Activated CD8-positive, alpha-beta T cell treated with anti-CD3 and anti-CD28 coated beads, Interleukin-2, amount 10 ng/mL, durations not matched to agents 7 days and 5 days (primary cell): ENCODE data around the gene TP53. TPM values are rescaled to one million over a fixed set of nuclear protein-coding genes. Genes with fewer than 3 reads are reported as not detected.
"Not testable (repeated sequence)": the region's sequence is repeated elsewhere in the genome, so short reads cannot be mapped to it uniquely, and the experiment has no call there.

Experiments
- ATAC-seq: fragments of 150-1000 bp; cut with Tn5 transposase; one replicate; pipeline ENCODE4 v1.10.0; 2021; ENCODE audit warnings: moderate library complexity
- CTCF ChIA-PET: fragments of 350-600 bp; sonication (Branson Sonifier 250); formaldehyde crosslinking; loops from one replicate; lab custom pipeline; 2021; ENCODE audit warnings: antibody characterized with exemption; lab: Charles Lee
- POLR2A ChIA-PET: fragments of 350-600 bp; sonication (Branson Sonifier 250); formaldehyde crosslinking; loops from one replicate; lab custom pipeline; 2021; ENCODE audit warnings: antibody characterized with exemption; lab: Charles Lee
- DNase-seq: peaks from one replicate; pipeline ENCODE4 v3.0.0-alpha.2; 2020
- H3K27ac Mint-ChIP-seq: one replicate; pipeline ENCODE4 v1.8.0; 2021; ENCODE audit warnings: mild to moderate bottlenecking, mixed read lengths
- H3K27me3 Mint-ChIP-seq: one replicate; pipeline ENCODE4 v1.8.0; 2021; ENCODE audit warnings: low read depth, mixed read lengths
- H3K36me3 Mint-ChIP-seq: one replicate; pipeline ENCODE4 v1.8.0; 2021; ENCODE audit warnings: low read depth, mixed read lengths
- H3K4me1 Mint-ChIP-seq: one replicate; pipeline ENCODE4 v1.8.0; 2021; ENCODE audit warnings: low read depth, mixed read lengths
- H3K4me3 Mint-ChIP-seq: one replicate; pipeline ENCODE4 v1.8.0; 2021; ENCODE audit warnings: mild to moderate bottlenecking, mixed read lengths
- H3K9me3 Mint-ChIP-seq: one replicate; pipeline ENCODE4 v1.8.0; 2022; ENCODE audit warnings: mixed read lengths; ENCODE audit not compliant: insufficient read depth
- total RNA-seq, 2 experiments: library from RNA; stranded (reverse); gene quantifications; one replicate each; pipeline ENCODE4 v1.2.3, GENCODE V29; 2021

TP53 gene
- total RNA-seq, 2 experiments from 2014 or later = 131 to 136 TPM

GRCh38 chr17:7647018-7647417 is 40.3 kb downstream of the TP53 start:
- DNase-seq (no peak), ATAC-seq (no peak)
- Mint-ChIP-seq H3K9me3 (no peaks in the 10 kb centered on the region), H3K27me3 (peaks cover 33% of the 10 kb centered on the region), H3K4me1 (peaks cover 17% of the 10 kb centered on the region), H3K27ac (no peak overlapping the region), H3K4me3 (no peak overlapping the region), H3K36me3 (no peaks in the 10 kb centered on the region)
- ChIA-PET CTCF (interaction anchor here (0.8 to 1.6 kb wide), 2 partner anchors 14 to 40 kb away, joined by 3 to 4 read pairs; partner anchors contain the start of gene TP53), POLR2A (interaction anchor here (0.5 to 1.2 kb wide), 2 partner anchors 75 to 310 kb away, joined by 3 read pairs; partner anchors contain the start of gene ACAP1)

GRCh38 chr17:7646457-7646856 is 40.8 kb downstream of the TP53 start:
- H3K4me1 Mint-ChIP-seq = peaks cover 21% of the 10 kb centered on the region
- DNase-seq (no peak), ATAC-seq (no peak)
- no peak overlapping the region for H3K4me3 Mint-ChIP-seq
- H3K27me3 Mint-ChIP-seq = peaks cover 34% of the 10 kb centered on the region
- no peak overlapping the region for H3K27ac Mint-ChIP-seq
- POLR2A ChIA-PET = no interaction called here
- no peaks in the 10 kb centered on the region for H3K9me3 Mint-ChIP-seq
- CTCF ChIA-PET = interaction anchor here (0.8 to 1.6 kb wide), 2 partner anchors 14 to 41 kb away, joined by 3 to 4 read pairs; partner anchors contain the start of gene TP53
- H3K36me3 Mint-ChIP-seq = no peaks in the 10 kb centered on the region

- no peaks in the 10 kb centered on the region for H3K9me3 Mint-ChIP-seq
These were observed 42.5 kb downstream of the TP53 start for GRCh38 chr17:7644775-7645174.

GRCh38 chr17:7641635-7642034 is 45.7 kb downstream of the TP53 start:
- POLR2A ChIA-PET = interaction anchor here (0.9 to 1.8 kb wide), 2 partner anchors 40 to 46 kb away, joined by 3 to 6 read pairs; partner anchors contain the start of gene TP53
- not testable (repeated sequence) for H3K27ac Mint-ChIP-seq, ATAC-seq, H3K4me1 Mint-ChIP-seq, H3K9me3 Mint-ChIP-seq, DNase-seq, H3K36me3 Mint-ChIP-seq
- Mint-ChIP-seq H3K4me3 (peak overlapping the region; percentile 34), H3K27me3 (peaks cover 13% of the 10 kb centered on the region)
- CTCF ChIA-PET = interaction anchor here (2.1 to 2.3 kb wide), 2 partner anchors 9 to 46 kb away, joined by 10 to 14 read pairs; partner anchors contain the start of genes TP53 and WRAP53

More at GRCh38 chr17:7644775-7645174, 42.5 kb downstream of the TP53 start:
- no peak overlapping the region for H3K27ac Mint-ChIP-seq
- H3K4me1 Mint-ChIP-seq = peaks cover 8% of the 10 kb centered on the region
- no peak overlapping the region for H3K4me3 Mint-ChIP-seq
- no peak for DNase-seq
- no peaks in the 10 kb centered on the region for H3K36me3 Mint-ChIP-seq
- ChIA-PET CTCF (no interaction called here), POLR2A (no interaction called here)
- H3K27me3 Mint-ChIP-seq = peaks cover 19% of the 10 kb centered on the region
- ATAC-seq = no peak

GRCh38 chr17:7640783-7641182 is 46.5 kb downstream of the TP53 start:
- Mint-ChIP-seq H3K9me3 (no peaks in the 10 kb centered on the region), H3K36me3 (no peaks in the 10 kb centered on the region), H3K27me3 (peaks cover 9% of the 10 kb centered on the region), H3K4me1 (peaks cover 8% of the 10 kb centered on the region), H3K27ac (no peak overlapping the region), H3K4me3 (no peak overlapping the region)
- DNase-seq (no peak), ATAC-seq (no peak)
- ChIA-PET POLR2A (interaction anchor here (1.8 kb wide), 1 partner anchor 47 kb away, joined by 6 read pairs; the partner anchor contains the start of gene TP53), CTCF (interaction anchor here (2.1 to 2.3 kb wide), 3 partner anchors 8 to 47 kb away, joined by 4 to 14 read pairs (median 10); partner anchors contain the start of genes TP53 and WRAP53)

- CTCF ChIA-PET = interaction anchor here (7.5 kb wide), 1 partner anchor 51 kb away, joined by 129 read pairs; the partner anchor contains the start of genes TP53 and WRAP53
These were observed 51.1 kb downstream of the TP53 start for GRCh38 chr17:7636163-7636562.

GRCh38 chr17:7634384-7634783 is 52.9 kb downstream of the TP53 start:
- POLR2A ChIA-PET = interaction anchor here (9.6 kb wide), 1 partner anchor 53 kb away, joined by 101 read pairs; the partner anchor contains the start of genes TP53 and WRAP53
- H3K36me3 Mint-ChIP-seq = no peaks in the 10 kb centered on the region
- no peak overlapping the region for H3K27ac Mint-ChIP-seq
- DNase-seq (no peak), ATAC-seq (no peak)
- peaks cover 2% of the 10 kb centered on the region for H3K4me1 Mint-ChIP-seq
- peaks cover 2% of the 10 kb centered on the region for H3K27me3 Mint-ChIP-seq
- no peaks in the 10 kb centered on the region for H3K9me3 Mint-ChIP-seq
- CTCF ChIA-PET = interaction anchor here (7.5 kb wide), 1 partner anchor 53 kb away, joined by 129 read pairs; the partner anchor contains the start of genes TP53 and WRAP53
- H3K4me3 Mint-ChIP-seq = no peak overlapping the region

More at GRCh38 chr17:7636163-7636562, 51.1 kb downstream of the TP53 start:
- Mint-ChIP-seq H3K9me3 (no peaks in the 10 kb centered on the region), H3K36me3 (no peaks in the 10 kb centered on the region), H3K27me3 (peaks cover 2% of the 10 kb centered on the region), H3K4me1 (peaks cover 2% of the 10 kb centered on the region), H3K4me3 (no peak overlapping the region), H3K27ac (no peak overlapping the region)
- ATAC-seq (no peak), DNase-seq (no peak)
- POLR2A ChIA-PET = no interaction called here

GRCh38 chr17:7633093-7633492 is 54.2 kb downstream of the TP53 start:
- Mint-ChIP-seq H3K4me1 (peaks cover 2% of the 10 kb centered on the region), H3K9me3 (no peaks in the 10 kb centered on the region), H3K27ac (no peak overlapping the region), H3K27me3 (no peaks in the 10 kb centered on the region), H3K4me3 (no peak overlapping the region), H3K36me3 (no peaks in the 10 kb centered on the region)
- DNase-seq = no peak
- ChIA-PET CTCF (interaction anchor here (0.6 to 7.5 kb wide), 13 partner anchors 9 to 81 kb away, joined by 3 to 129 read pairs (median 3); partner anchors contain the start of genes ATP1B2, TP53 and WRAP53), POLR2A (interaction anchor here (1.0 to 9.6 kb wide), 2 partner anchors 10 to 54 kb away, joined by 3 to 101 read pairs; partner anchors contain the start of genes TP53 and WRAP53)
- no peak for ATAC-seq

GRCh38 chr17:7632492-7632894 is 54.8 kb downstream of the TP53 start:
- Mint-ChIP-seq H3K4me3 (no peak overlapping the region), H3K9me3 (no peaks in the 10 kb centered on the region), H3K36me3 (no peaks in the 10 kb centered on the region), H3K4me1 (peaks cover 4% of the 10 kb centered on the region), H3K27ac (no peak overlapping the region), H3K27me3 (no peaks in the 10 kb centered on the region)
- POLR2A ChIA-PET = interaction anchor here (1.0 to 9.6 kb wide), 2 partner anchors 10 to 55 kb away, joined by 3 to 101 read pairs; partner anchors contain the start of genes TP53 and WRAP53
- CTCF ChIA-PET = interaction anchor here (0.6 to 7.5 kb wide), 14 partner anchors 9 to 81 kb away, joined by 3 to 129 read pairs (median 3); partner anchors contain the start of genes ATP1B2, TP53 and WRAP53
- DNase-seq (peak; percentile 62), ATAC-seq (no peak)

GRCh38 chr17:7631398-7632380 is 55.6 kb downstream of the TP53 start:
- ATAC-seq (no peak), DNase-seq (no peak)
- peaks cover 11% of the 10 kb centered on the region for H3K4me1 Mint-ChIP-seq
- POLR2A ChIA-PET = interaction anchor here (9.6 kb wide), 1 partner anchor 55 kb away, joined by 101 read pairs; the partner anchor contains the start of genes TP53 and WRAP53
- no peaks in the 10 kb centered on the region for H3K27me3 Mint-ChIP-seq
- no peaks in the 10 kb centered on the region for H3K36me3 Mint-ChIP-seq
- H3K4me3 Mint-ChIP-seq = no peak overlapping the region
- CTCF ChIA-PET = interaction anchor here (0.8 to 7.5 kb wide), 14 partner anchors 10 to 585 kb away, joined by 3 to 129 read pairs (median 4); partner anchors contain the start of genes ATP1B2, FXR2, TP53 and WRAP53
- H3K9me3 Mint-ChIP-seq = no peaks in the 10 kb centered on the region
- H3K27ac Mint-ChIP-seq = no peak overlapping the region
